K562 (cell line): ENCODE results near the gene SLC6A7. TPM values are rescaled to one million over a fixed set of nuclear protein-coding genes. Genes with fewer than 3 reads are reported as not detected.

Experiments used
- ATAC-seq: fragments of 200-7000 bp; cut with Tn5 transposase; 3 replicates; pipeline ENCODE4 v1.9.1; 2020; ENCODE audit warnings: moderate library complexity
- BruUV-seq: library from RNA; stranded (reverse); fragments of 400-500 nt; replicated peaks from 2 replicates; lab custom pipeline; 2021; lab: Mats Ljungman, UMichigan
- CTCF ChIA-PET: fragments of 300-600 bp; formaldehyde crosslinking; extraction: SDS; loops from one replicate; lab custom pipeline; 2021; ENCODE audit warnings: low intra/inter-chr PET ratio; lab: Yijun Ruan, JAX
- POLR2A ChIA-PET: fragments of 300-600, 350-650 bp; sonication (Branson Sonifier 250); formaldehyde crosslinking; extraction: SDS; loops from one replicate; lab custom pipeline; 2021; ENCODE audit warnings: antibody characterized with exemption, inconsistent platforms; lab: Yijun Ruan, JAX
- DNase-seq, 4 experiments: peaks; one replicate each; pipeline versions ENCODE4 v3.0.0 to v3.0.0-alpha.2; 2011 to 2018; ENCODE audit warnings: low spot score in 3 of 4, mixed read lengths in 3 of 4; ENCODE audit errors: extremely low read depth in 1 of 4
- FAIRE-seq: peaks from 2 replicates; lab custom pipeline; 2011; peaks lifted over from hg19 to GRCh38; lab: Jason Lieb, UNC
- H2AFZ ChIP-seq: 2 replicates; pipeline ENCODE4 v1.6.0; 2011; ENCODE audit warnings: low read depth, low read length, control low read depth, inconsistent platforms
- H3K27ac ChIP-seq: fragments of 200-600 bp; 3 replicates; pipeline ENCODE4 v1.8.0; 2011; ENCODE audit warnings: low read depth, mild to moderate bottlenecking, control low read depth, inconsistent platforms, low read length, moderate library complexity, mixed read lengths; ENCODE audit errors: extremely low read depth
- H3K27me3 ChIP-seq, 2 experiments: fragments of 300-600 bp in 1 of 2; 2 replicates in 1 of 2; 3 replicates in 1 of 2; pipeline versions ENCODE4 v1.6.0 to v1.8.0; 2011; ENCODE audit warnings: inconsistent platforms in 2 of 2, low read length in 2 of 2, mild to moderate bottlenecking in 1 of 2, mixed read lengths in 1 of 2, moderate library complexity in 1 of 2; ENCODE audit not compliant: control insufficient read depth in 2 of 2, insufficient read depth in 2 of 2
- H3K36me3 ChIP-seq: fragments of 300-600 bp; 3 replicates; pipeline ENCODE4 v1.8.0; 2011; ENCODE audit warnings: mild to moderate bottlenecking, low read length, inconsistent platforms; ENCODE audit not compliant: control insufficient read depth, insufficient read depth
- H3K4me1 ChIP-seq, 2 experiments: fragments of 200-600 bp in 1 of 2; replicated peaks in 1 of 2; 2 replicates in 1 of 2; 3 replicates in 1 of 2; pipeline versions ENCODE4 v1.5.1 to v1.8.0; 2011; ENCODE audit warnings: inconsistent platforms in 2 of 2, low read length in 2 of 2, mild to moderate bottlenecking in 1 of 2, mixed read lengths in 1 of 2, moderate library complexity in 1 of 2; ENCODE audit not compliant: control insufficient read depth in 2 of 2, insufficient read depth in 2 of 2
- H3K4me2 ChIP-seq: 2 replicates; pipeline ENCODE4 v1.6.1; 2011; ENCODE audit warnings: low read length, control low read depth, inconsistent platforms, mixed read lengths; ENCODE audit not compliant: insufficient read depth
- H3K4me3 ChIP-seq: fragments of 200-600 bp; sonication (generic), shearing (Covaris generic); 2 replicates; pipeline ENCODE4 v1.5.1; 2016; ENCODE audit warnings: control low read depth, inconsistent platforms
- H3K79me2 ChIP-seq: fragments of 200-600 bp; 3 replicates; pipeline ENCODE4 v1.8.0; 2011; ENCODE audit warnings: low read length, inconsistent platforms; ENCODE audit not compliant: control insufficient read depth, insufficient read depth
- H3K9ac ChIP-seq, 2 experiments: 2 replicates each; pipeline versions ENCODE4 v1.6.0 to v1.6.1; 2011; ENCODE audit warnings: low read depth in 2 of 2, low read length in 2 of 2, control low read depth in 1 of 2, inconsistent platforms in 1 of 2, mild to moderate bottlenecking in 1 of 2, mixed read lengths in 1 of 2; ENCODE audit not compliant: insufficient read depth in 1 of 2
- H3K9me1 ChIP-seq: one replicate; pipeline ENCODE4 v1.6.0; 2011; ENCODE audit warnings: inconsistent platforms, mild to moderate bottlenecking, low read length, moderate library complexity; ENCODE audit not compliant: control insufficient read depth, insufficient read depth
- H3K9me3 ChIP-seq: replicated peaks from 2 replicates; pipeline ENCODE4 v1.5.1; 2011; ENCODE audit warnings: low read depth, low read length, inconsistent platforms; ENCODE audit not compliant: control insufficient read depth, insufficient read depth
- H4K20me1 ChIP-seq: replicated peaks from 2 replicates; pipeline ENCODE4 v1.6.1; 2011; ENCODE audit warnings: low read length, inconsistent platforms, mixed read lengths; ENCODE audit not compliant: control insufficient read depth, insufficient read depth
- RNF2 ChIP-seq: sonication (generic); IDR thresholded peaks from 2 replicates; pipeline ENCODE4 v1.6.1; 2016
- ZFP36 ChIP-seq: fragments of 150-350 bp; IDR thresholded peaks from 2 replicates; pipeline ENCODE4 v1.6.1; 2018; ENCODE audit warnings: low read length, low read depth; ENCODE audit not compliant: partially characterized antibody
- WGBS: fragments of 100-300 bp; shearing (Covaris generic); methylation state at CpG from one replicate; pipeline ENCODE4 v1.1.6; 2016; ENCODE audit warnings: low coverage, mixed read lengths; ENCODE audit not compliant: insufficient coverage; ENCODE audit errors: missing lambda C conversion rate; 5-methylcytosine and 5-hydroxymethylcytosine counted together
- in situ Hi-C: fragments of 300-500 bp; cut with MboI; formaldehyde crosslinking; loops from 4 replicates; pipeline ENCODE4 v1.15.0; 2018; ENCODE audit warnings: inconsistent platforms, mixed read lengths
- intact Hi-C: fragments of 100-400 bp; cut with micrococcal nuclease; formaldehyde crosslinking; loops from 2 replicates; pipeline ENCODE4 v1.14.2; 2022
- polyA plus RNA-seq, 8 experiments: library from polyadenylated mRNA; depleted of rRNA in 4 of 8; stranded (reverse) in 5 of 8; unstranded in 3 of 8; fragments of >200 nt; fragmentation: Nextera tagmentation in 2 of 8; fragmentation: Illumina TruSeq in 1 of 8; extraction: Ambion mirVana in 2 of 8; extraction: Trizol in 1 of 8; gene quantifications; 2 replicates each; pipeline versions ENCODE4 v1.2.1 to v1.2.3, GENCODE V29; 2011 to 2014; ENCODE audit warnings: inconsistent platforms in 1 of 8, missing spikeins in 1 of 8
- total RNA-seq, 7 experiments: library from RNA; depleted of rRNA in 6 of 7; stranded (reverse); fragments of >200 nt in 6 of 7; fragmentation: Illumina TruSeq in 2 of 7; extraction: Trizol in 2 of 7; gene quantifications; 2 replicates each; pipeline versions ENCODE4 v1.2.1 to v1.2.3, GENCODE V29; 2011 to 2021; ENCODE audit warnings: low replicate concordance in 1 of 7
- TF ChIP-seq, protein P1 (sequence below): fragments of 250-450 bp; sonication (Bioruptor Pico); IDR thresholded peaks from 2 replicates; pipeline ENCODE4 v1.4.0; 2020; ENCODE audit warnings: mild to moderate bottlenecking
- TF ChIP-seq, protein P2 (sequence below), 3 experiments: fragments of 200-800 bp in 1 of 3; sonication (Bioruptor generic) in 1 of 3; sonication (generic) in 1 of 3; formaldehyde crosslinking in 1 of 3; IDR thresholded peaks; 2 replicates each; pipeline versions ENCODE4 v1.6.1 to v1.8.0; 2016 to 2022; ENCODE audit warnings: mild to moderate bottlenecking in 2 of 3, missing compliant biosample characterization in 2 of 3, missing genetic modification characterization in 2 of 3, missing genetic modification reagents in 1 of 3
- TF ChIP-seq, protein P3 (sequence below), 3 experiments: IDR thresholded peaks in 2 of 3; conservative IDR thresholded peaks in 1 of 3; 2 replicates each; pipeline ENCODE4 v1.5.1; 2011 to 2012; ENCODE audit warnings: low read length in 3 of 3, mild to moderate bottlenecking in 3 of 3, control low read depth in 2 of 3, improper control_type of control experiment in 1 of 3, inconsistent platforms in 1 of 3, low read depth in 1 of 3, mixed read lengths in 1 of 3, moderate library complexity in 1 of 3; ENCODE audit not compliant: insufficient read depth in 2 of 3
- TF ChIP-seq, protein P4 (sequence below): sonication (generic); formaldehyde crosslinking; IDR thresholded peaks from 2 replicates; pipeline ENCODE4 v1.8.0; 2022; ENCODE audit warnings: missing genetic modification reagents, mild to moderate bottlenecking, borderline replicate concordance

SLC6A7 gene
- total and polyA plus RNA-seq, 9 of the 15 experiments (the other 6 are each of a cell fraction or from before 2014, with no cell fraction given), result not detected

DNA sequence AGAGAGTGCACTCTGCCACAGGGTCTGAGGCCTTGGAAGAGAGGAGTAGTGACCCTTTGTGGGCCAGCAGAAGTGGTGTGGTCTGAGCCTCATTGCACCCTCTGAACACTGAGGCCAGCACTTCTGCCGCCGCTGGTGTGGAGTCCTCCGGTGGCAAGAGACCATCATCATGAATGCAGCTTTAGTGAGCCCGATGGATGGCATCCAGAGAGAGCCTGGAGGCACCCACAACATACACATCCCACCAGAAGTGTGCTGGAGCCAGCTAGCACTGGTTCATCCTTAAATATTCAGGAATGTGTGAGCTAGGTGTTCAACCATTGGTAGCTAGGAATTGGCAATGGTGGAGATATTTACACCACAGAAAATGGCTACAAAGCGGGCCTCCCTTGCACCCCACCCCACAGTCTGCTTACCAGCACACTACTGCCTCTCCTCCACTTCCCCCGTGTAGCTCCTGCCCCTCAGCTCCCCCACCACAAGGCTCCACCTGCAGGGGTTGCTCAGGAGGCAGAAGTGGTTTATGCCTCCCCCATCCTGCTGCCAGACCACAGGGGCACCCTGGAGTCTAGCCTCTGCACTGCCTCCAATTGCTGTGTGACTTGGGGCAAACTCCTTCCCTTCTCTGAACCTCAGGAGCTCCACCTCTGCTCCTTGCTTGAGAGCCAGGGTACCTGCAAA is 16.4 kb downstream of the SLC6A7 start:
- no peak overlapping the region for H2AFZ ChIP-seq

More for the DNA sequence above, 16.4 kb downstream of the SLC6A7 start:
- ChIA-PET CTCF (no interaction called here), POLR2A (interaction anchor here (0.9 to 2.3 kb wide), 3 partner anchors 13 to 87 kb away, joined by 3 to 6 read pairs (median 3); no protein-coding TSS in a partner anchor)
- ATAC-seq (no peak), DNase-seq (no peak), FAIRE-seq (no peak)
- no peak overlapping the region for H3K27ac ChIP-seq
- in situ Hi-C loops (no loop called here), intact Hi-C loops (no loop called here)
- 5% methylated on average over 5 of the region's 6 CpGs for WGBS
- no peak overlapping the region for H3K4me2 ChIP-seq
- no TSS peak for BruUV-seq
- H3K9me3 ChIP-seq, result no peaks in the 10 kb centered on the region
- no peaks in the 10 kb centered on the region for H3K36me3 ChIP-seq
- peak overlapping the region in 1 of 2 experiments; percentile 29; a peak in 1 of 4 replicates for H3K9ac ChIP-seq
- H3K79me2 ChIP-seq, result no peaks in the 10 kb centered on the region
- no peaks in the 10 kb centered on the region for H3K9me1 ChIP-seq
- peaks cover 20 to 71% of the 10 kb centered on the region in 2 experiments for H3K27me3 ChIP-seq
- H3K4me1 ChIP-seq, result peaks cover 0 to 8% of the 10 kb centered on the region in 2 experiments; a peak in 1 of 5 replicates
- no peak overlapping the region for H3K4me3 ChIP-seq
- TF ChIP-seq, protein P1, sequence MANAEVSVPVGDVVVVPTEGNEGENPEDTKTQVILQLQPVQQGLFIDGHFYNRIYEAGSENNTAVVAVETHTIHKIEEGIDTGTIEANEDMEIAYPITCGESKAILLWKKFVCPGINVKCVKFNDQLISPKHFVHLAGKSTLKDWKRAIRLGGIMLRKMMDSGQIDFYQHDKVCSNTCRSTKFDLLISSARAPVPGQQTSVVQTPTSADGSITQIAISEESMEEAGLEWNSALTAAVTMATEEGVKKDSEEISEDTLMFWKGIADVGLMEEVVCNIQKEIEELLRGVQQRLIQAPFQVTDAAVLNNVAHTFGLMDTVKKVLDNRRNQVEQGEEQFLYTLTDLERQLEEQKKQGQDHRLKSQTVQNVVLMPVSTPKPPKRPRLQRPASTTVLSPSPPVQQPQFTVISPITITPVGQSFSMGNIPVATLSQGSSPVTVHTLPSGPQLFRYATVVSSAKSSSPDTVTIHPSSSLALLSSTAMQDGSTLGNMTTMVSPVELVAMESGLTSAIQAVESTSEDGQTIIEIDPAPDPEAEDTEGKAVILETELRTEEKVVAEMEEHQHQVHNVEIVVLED, result no peak
- TF ChIP-seq RNF2 (no peak), ZFP36 (peak; percentile 43)
- TF ChIP-seq, protein P2, sequence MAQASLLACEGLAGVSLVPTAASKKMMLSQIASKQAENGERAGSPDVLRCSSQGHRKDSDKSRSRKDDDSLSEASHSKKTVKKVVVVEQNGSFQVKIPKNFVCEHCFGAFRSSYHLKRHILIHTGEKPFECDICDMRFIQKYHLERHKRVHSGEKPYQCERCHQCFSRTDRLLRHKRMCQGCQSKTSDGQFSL (CRISPR knock-in tag; IDR thresholded peaks at IDR 0.05), result no peak
- TF ChIP-seq, protein P2 (tag; IDR thresholded peaks at IDR 0.05), result no peak
- TF ChIP-seq, protein P3, sequence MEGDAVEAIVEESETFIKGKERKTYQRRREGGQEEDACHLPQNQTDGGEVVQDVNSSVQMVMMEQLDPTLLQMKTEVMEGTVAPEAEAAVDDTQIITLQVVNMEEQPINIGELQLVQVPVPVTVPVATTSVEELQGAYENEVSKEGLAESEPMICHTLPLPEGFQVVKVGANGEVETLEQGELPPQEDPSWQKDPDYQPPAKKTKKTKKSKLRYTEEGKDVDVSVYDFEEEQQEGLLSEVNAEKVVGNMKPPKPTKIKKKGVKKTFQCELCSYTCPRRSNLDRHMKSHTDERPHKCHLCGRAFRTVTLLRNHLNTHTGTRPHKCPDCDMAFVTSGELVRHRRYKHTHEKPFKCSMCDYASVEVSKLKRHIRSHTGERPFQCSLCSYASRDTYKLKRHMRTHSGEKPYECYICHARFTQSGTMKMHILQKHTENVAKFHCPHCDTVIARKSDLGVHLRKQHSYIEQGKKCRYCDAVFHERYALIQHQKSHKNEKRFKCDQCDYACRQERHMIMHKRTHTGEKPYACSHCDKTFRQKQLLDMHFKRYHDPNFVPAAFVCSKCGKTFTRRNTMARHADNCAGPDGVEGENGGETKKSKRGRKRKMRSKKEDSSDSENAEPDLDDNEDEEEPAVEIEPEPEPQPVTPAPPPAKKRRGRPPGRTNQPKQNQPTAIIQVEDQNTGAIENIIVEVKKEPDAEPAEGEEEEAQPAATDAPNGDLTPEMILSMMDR (IDR thresholded peaks at IDR 0.05 in 2 of 3, conservative IDR thresholded peaks at IDR 0.05 in 1 of 3; ENCODE audit: insufficient read depth in 2 of 3, low read depth in 1 of 3, low read length in 3 of 3), result 0 out of 6 replicates have a peak, but pooled peaks of 1 of the 3 experiments have one; percentile 3
- TF ChIP-seq, protein P4, sequence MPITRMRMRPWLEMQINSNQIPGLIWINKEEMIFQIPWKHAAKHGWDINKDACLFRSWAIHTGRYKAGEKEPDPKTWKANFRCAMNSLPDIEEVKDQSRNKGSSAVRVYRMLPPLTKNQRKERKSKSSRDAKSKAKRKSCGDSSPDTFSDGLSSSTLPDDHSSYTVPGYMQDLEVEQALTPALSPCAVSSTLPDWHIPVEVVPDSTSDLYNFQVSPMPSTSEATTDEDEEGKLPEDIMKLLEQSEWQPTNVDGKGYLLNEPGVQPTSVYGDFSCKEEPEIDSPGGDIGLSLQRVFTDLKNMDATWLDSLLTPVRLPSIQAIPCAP (CRISPR knock-in tag), result no peak
- peaks cover 7% of the 10 kb centered on the region for H4K20me1 ChIP-seq
